Neural progenitor cell (in vitro differentiated cells): ENCODE results near the gene LRRC8D. TPM values are rescaled to one million over a fixed set of nuclear protein-coding genes. Genes with fewer than 3 reads are reported as not detected.

Experiments
- DNase-seq: peaks from one replicate; pipeline ENCODE4 v3.0.0-alpha.2; 2016; ENCODE audit warnings: low spot score
- H2AFZ ChIP-seq: fragments of 200-600 bp; sonication (generic); replicated peaks from 2 replicates; pipeline ENCODE4 v1.6.1; 2016; ENCODE audit warnings: antibody characterized with exemption
- H3F3A ChIP-seq: fragments of 200-600 bp; sonication (generic); 2 replicates; pipeline ENCODE4 v1.6.1; 2016; ENCODE audit warnings: antibody characterized with exemption, low read depth
- H3K27ac ChIP-seq: fragments of 200-600 bp; sonication (generic); 2 replicates; pipeline ENCODE4 v1.5.1; 2016; ENCODE audit warnings: mild to moderate bottlenecking
- H3K27me3 ChIP-seq: fragments of 200-600 bp; sonication (generic); 2 replicates; pipeline ENCODE4 v1.6.1; 2016; ENCODE audit warnings: mild to moderate bottlenecking, moderate library complexity
- H3K36me3 ChIP-seq: fragments of 200-600 bp; sonication (generic); 2 replicates; pipeline ENCODE4 v1.5.1; 2016
- H3K4me1 ChIP-seq: fragments of 200-600 bp; sonication (generic); 2 replicates; pipeline ENCODE4 v1.6.1; 2016; ENCODE audit warnings: mixed run types
- H3K4me2 ChIP-seq: fragments of 200-600 bp; sonication (generic); 2 replicates; pipeline ENCODE4 v1.6.1; 2016
- H3K4me3 ChIP-seq: fragments of 200-600 bp; sonication (generic); 2 replicates; pipeline ENCODE4 v1.5.1; 2016
- H3K79me2 ChIP-seq: fragments of 200-600 bp; sonication (generic); 2 replicates; pipeline ENCODE4 v1.6.1; 2016; ENCODE audit warnings: low read depth
- H3K9ac ChIP-seq: fragments of 200-600 bp; sonication (generic); 2 replicates; pipeline ENCODE4 v1.6.1; 2016
- H3K9me3 ChIP-seq: fragments of 200-600 bp; sonication (generic); 2 replicates; pipeline ENCODE4 v1.5.1; 2016; ENCODE audit warnings: low read depth
- H4K20me1 ChIP-seq: fragments of 200-600 bp; sonication (generic); 2 replicates; pipeline ENCODE4 v1.6.1; 2016; ENCODE audit warnings: low read depth
- H3K27ac Mint-ChIP-seq: 3 replicates; pipeline ENCODE4 v1.8.0; 2021; ENCODE audit warnings: mixed read lengths
- H3K27me3 Mint-ChIP-seq: 2 replicates; pipeline ENCODE4 v1.8.0; 2022; ENCODE audit warnings: low read depth, mild to moderate bottlenecking, inconsistent platforms, moderate library complexity, mixed read lengths; ENCODE audit not compliant: insufficient read depth
- H3K36me3 Mint-ChIP-seq: 3 replicates; pipeline ENCODE4 v1.8.0; 2021; ENCODE audit warnings: mixed read lengths
- H3K4me1 Mint-ChIP-seq: 3 replicates; pipeline ENCODE4 v1.8.0; 2021; ENCODE audit warnings: mixed read lengths
- H3K4me3 Mint-ChIP-seq: 3 replicates; pipeline ENCODE4 v1.8.0; 2021; ENCODE audit warnings: mild to moderate bottlenecking, moderate library complexity, mixed read lengths
- H3K9me3 Mint-ChIP-seq: 3 replicates; pipeline ENCODE4 v1.8.0; 2020; ENCODE audit warnings: mixed read lengths
- EZH2 ChIP-seq: fragments of 200-600 bp; sonication (generic); IDR thresholded peaks from 2 replicates; pipeline ENCODE4 v1.6.1; 2017; ENCODE audit warnings: antibody characterized with exemption, mild to moderate bottlenecking, moderate library complexity
- EZH2phosphoT487 ChIP-seq: fragments of 200-600 bp; sonication (generic); IDR thresholded peaks from 2 replicates; pipeline ENCODE4 v1.6.1; 2017; ENCODE audit warnings: antibody characterized with exemption
- total RNA-seq: library from RNA; depleted of rRNA; stranded (reverse); fragments of >200 nt; gene quantifications from 2 replicates; pipeline ENCODE4 v1.2.3, GENCODE V29; 2015; ENCODE audit warnings: low replicate concordance
- TF ChIP-seq, protein P1 (sequence below): fragments of 200-600 bp; sonication (generic); IDR thresholded peaks from 2 replicates; pipeline ENCODE4 v1.5.1; 2017; ENCODE audit warnings: antibody characterized with exemption, mild to moderate bottlenecking

LRRC8D gene
- total RNA-seq, 1 donor from 2014 or later, result 55.7 TPM

DNA sequence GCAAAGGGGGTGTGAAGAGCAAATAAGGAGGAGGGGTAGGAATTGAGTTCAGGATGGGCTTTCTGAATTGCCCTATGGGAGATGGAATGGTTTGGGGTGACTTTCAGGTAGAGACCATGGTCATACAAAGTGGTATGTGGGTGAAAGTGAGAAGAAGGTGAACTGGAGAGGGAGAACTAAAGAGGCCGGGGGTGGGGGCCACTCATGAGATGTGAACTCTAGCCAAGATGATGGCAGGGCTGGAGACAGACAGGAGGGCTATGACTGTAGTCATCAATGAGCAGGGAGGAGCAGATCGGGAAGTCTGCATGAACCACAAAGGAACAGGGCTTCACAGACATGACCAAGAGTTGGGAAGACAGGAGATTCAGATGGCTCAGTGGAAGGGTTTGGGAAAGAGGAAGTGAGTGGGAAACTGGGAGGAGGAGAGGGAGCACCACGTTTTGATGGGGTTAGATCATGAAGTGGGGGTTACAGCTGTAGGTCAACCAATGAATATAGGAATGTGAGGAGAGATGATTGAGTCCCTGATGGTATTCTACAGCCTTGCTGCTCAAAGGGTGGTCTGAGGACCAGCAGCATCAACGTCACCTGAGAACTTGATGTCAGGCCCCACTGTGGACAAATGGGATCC is 20.7 kb upstream of the LRRC8D start:
- H3K36me3 ChIP-seq, result no peaks in the 10 kb centered on the region
- H3K4me1 ChIP-seq, result peaks cover 18% of the 10 kb centered on the region
- TF ChIP-seq, protein P1, sequence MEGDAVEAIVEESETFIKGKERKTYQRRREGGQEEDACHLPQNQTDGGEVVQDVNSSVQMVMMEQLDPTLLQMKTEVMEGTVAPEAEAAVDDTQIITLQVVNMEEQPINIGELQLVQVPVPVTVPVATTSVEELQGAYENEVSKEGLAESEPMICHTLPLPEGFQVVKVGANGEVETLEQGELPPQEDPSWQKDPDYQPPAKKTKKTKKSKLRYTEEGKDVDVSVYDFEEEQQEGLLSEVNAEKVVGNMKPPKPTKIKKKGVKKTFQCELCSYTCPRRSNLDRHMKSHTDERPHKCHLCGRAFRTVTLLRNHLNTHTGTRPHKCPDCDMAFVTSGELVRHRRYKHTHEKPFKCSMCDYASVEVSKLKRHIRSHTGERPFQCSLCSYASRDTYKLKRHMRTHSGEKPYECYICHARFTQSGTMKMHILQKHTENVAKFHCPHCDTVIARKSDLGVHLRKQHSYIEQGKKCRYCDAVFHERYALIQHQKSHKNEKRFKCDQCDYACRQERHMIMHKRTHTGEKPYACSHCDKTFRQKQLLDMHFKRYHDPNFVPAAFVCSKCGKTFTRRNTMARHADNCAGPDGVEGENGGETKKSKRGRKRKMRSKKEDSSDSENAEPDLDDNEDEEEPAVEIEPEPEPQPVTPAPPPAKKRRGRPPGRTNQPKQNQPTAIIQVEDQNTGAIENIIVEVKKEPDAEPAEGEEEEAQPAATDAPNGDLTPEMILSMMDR, result no peak
- TF ChIP-seq EZH2 (no peak), EZH2phosphoT487 (no peak)
- H3K27me3 ChIP-seq, result no peaks in the 10 kb centered on the region
- H3K4me3 ChIP-seq, result no peak overlapping the region
- Mint-ChIP-seq H3K36me3 (no peaks in the 10 kb centered on the region), H3K4me1 (peaks cover 25% of the 10 kb centered on the region), H3K9me3 (peaks cover 8% of the 10 kb centered on the region), H3K27me3 (no peaks in the 10 kb centered on the region), H3K4me3 (no peak overlapping the region), H3K27ac (peak overlapping the region; percentile 3)
- H4K20me1 ChIP-seq, result no peaks in the 10 kb centered on the region
- H3K9me3 ChIP-seq, result no peaks in the 10 kb centered on the region
- H3K79me2 ChIP-seq, result no peaks in the 10 kb centered on the region
- H2AFZ ChIP-seq, result no peak overlapping the region
- peaks cover 31% of the 10 kb centered on the region for H3F3A ChIP-seq
- no peak for DNase-seq
- no peak overlapping the region for H3K4me2 ChIP-seq
- H3K27ac ChIP-seq, result no peak overlapping the region
- no peak overlapping the region for H3K9ac ChIP-seq

DNA sequence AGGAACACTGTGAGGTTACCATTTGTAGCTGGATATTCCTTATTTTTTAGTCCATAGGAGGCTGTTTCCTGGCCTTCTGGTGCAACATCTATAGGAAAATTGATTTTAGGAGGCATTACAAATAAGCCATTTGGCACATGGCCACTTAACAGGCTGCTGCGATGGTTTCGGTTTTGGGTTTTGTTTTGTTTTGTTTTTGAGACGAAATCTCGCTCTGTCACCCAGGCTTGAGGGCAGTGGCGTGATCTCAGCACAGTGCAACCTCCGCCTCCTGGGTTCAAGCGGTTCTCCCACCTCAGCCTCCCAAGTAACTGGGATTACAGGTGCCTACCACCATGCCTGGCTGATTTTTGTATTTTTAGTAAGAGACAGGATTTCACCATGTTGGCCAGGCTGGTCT is 20.1 kb upstream of the LRRC8D start:
- Histone ChIP-seq H4K20me1 (no peaks in the 10 kb centered on the region), H2AFZ (no peak overlapping the region), H3K27me3 (no peaks in the 10 kb centered on the region), H3K9ac (no peak overlapping the region), H3K27ac (no peak overlapping the region), H3K4me3 (no peak overlapping the region), H3K79me2 (no peaks in the 10 kb centered on the region), H3K4me1 (peaks cover 18% of the 10 kb centered on the region), H3K36me3 (no peaks in the 10 kb centered on the region), H3K9me3 (no peaks in the 10 kb centered on the region), H3F3A (peaks cover 31% of the 10 kb centered on the region), H3K4me2 (no peak overlapping the region)
- TF ChIP-seq, protein P1, result no peak
- no peak for TF ChIP-seq EZH2phosphoT487
- no peak for TF ChIP-seq EZH2
- H3K4me3 Mint-ChIP-seq, result no peak overlapping the region
- peaks cover 25% of the 10 kb centered on the region for H3K4me1 Mint-ChIP-seq
- peaks cover 8% of the 10 kb centered on the region for H3K9me3 Mint-ChIP-seq
- no peaks in the 10 kb centered on the region for H3K27me3 Mint-ChIP-seq
- H3K36me3 Mint-ChIP-seq, result no peaks in the 10 kb centered on the region
- no peak overlapping the region for H3K27ac Mint-ChIP-seq
- no peak for DNase-seq

DNA sequence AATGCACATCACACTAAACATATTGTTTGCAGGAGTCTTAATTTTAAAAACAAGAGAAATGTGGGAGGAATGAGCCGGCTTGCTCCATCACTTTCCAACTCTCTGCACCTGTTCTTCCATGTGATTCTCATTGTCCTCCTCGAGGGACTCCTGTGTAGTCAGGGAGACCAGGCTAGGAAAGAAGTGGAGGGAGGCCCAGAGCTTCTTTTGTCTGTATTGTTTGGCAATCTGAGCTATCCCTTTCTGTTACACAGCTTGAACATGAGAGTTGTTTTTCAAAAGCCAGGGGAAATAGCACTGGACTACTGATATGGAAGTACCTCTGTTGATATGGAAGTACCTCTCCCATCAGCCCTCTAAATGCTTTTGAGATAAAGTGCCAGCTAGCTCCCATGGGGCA is 18.8 kb upstream of the LRRC8D start:
- H3K4me3 Mint-ChIP-seq, result peak overlapping the region; percentile 34
- H3K36me3 Mint-ChIP-seq, result no peaks in the 10 kb centered on the region
- peaks cover 25% of the 10 kb centered on the region for H3K4me1 Mint-ChIP-seq
- peak; percentile 80 for DNase-seq
- no peaks in the 10 kb centered on the region for H3K36me3 ChIP-seq
- TF ChIP-seq, protein P1, result no peak
- no peak for TF ChIP-seq EZH2
- no peak for TF ChIP-seq EZH2phosphoT487
- H3K9ac ChIP-seq, result no peak overlapping the region
- H3K9me3 Mint-ChIP-seq, result peaks cover 4% of the 10 kb centered on the region
- H3F3A ChIP-seq, result peaks cover 31% of the 10 kb centered on the region
- no peak overlapping the region for H3K4me3 ChIP-seq
- H2AFZ ChIP-seq, result no peak overlapping the region
- peak overlapping the region; percentile 60 for H3K4me2 ChIP-seq
- H3K27ac Mint-ChIP-seq, result peak overlapping the region; percentile 15
- H3K4me1 ChIP-seq, result peaks cover 18% of the 10 kb centered on the region
- no peaks in the 10 kb centered on the region for H3K27me3 ChIP-seq
- peak overlapping the region; percentile 34 for H3K27ac ChIP-seq
- H3K79me2 ChIP-seq, result no peaks in the 10 kb centered on the region
- no peaks in the 10 kb centered on the region for H4K20me1 ChIP-seq
- H3K9me3 ChIP-seq, result no peaks in the 10 kb centered on the region
- H3K27me3 Mint-ChIP-seq, result no peaks in the 10 kb centered on the region
